GM19395 (cell line): ENCODE data around the gene CTNND1.
"Not testable (repeated sequence)": the region's sequence is repeated elsewhere in the genome, so short reads cannot be mapped to it uniquely, and the experiment has no call there.

ENCODE experiments used
- ATAC-seq: cut with Tn5 transposase; IDR thresholded peaks from one replicate; pipeline ENCODE4 v1.9.1; 2021; ENCODE audit warnings: mild to moderate bottlenecking, moderate library complexity; ENCODE audit not compliant: unreplicated experiment

CTNND1 gene

GRCh38 chr11:57787920-57788702 is 26.5 kb downstream of the CTNND1 start:
- ATAC-seq: no peak

- ATAC-seq: no peak
Measured at GRCh38 chr11:57788703-57789088, 27.1 kb downstream of the CTNND1 start.

DNA sequence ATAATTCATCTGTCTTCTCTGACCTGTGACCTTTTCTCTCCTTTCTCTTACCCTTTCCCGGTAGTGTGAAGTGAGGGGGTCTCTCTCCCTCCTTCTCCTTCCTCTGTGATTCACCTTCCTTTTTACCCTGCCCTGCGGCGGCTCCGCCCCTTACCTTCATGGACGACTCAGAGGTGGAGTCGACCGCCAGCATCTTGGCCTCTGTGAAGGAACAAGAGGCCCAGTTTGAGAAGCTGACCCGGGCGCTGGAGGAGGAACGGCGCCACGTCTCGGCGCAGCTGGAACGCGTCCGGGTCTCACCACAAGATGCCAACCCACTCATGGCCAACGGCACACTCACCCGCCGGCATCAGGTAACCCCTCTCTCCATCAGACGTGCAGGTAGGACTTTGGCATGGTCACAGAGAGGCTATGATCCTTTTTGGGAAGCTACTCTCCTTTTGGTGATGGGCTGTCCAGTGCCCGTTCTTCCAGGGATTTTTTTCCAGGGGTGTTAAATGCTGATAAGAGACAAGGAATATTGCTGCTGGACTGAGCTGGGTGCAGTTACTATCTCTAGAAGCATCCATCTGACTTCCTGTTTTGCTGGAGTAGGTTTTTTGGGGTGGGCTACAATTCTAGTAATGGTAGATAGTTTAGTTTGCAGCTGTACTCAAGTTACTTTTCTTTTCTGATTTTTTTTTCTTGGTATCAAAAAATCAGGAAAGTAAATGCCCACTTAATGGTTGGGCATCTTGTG is 29.9 kb downstream of the CTNND1 start:
- ATAC-seq: no peak

GRCh38 chr11:57792060-57792541 is 30.5 kb downstream of the CTNND1 start:
- ATAC-seq: peak; percentile 86

- peak; percentile 30 for ATAC-seq
Measured at GRCh38 chr11:57792870-57793269, 31.3 kb downstream of the CTNND1 start.

DNA sequence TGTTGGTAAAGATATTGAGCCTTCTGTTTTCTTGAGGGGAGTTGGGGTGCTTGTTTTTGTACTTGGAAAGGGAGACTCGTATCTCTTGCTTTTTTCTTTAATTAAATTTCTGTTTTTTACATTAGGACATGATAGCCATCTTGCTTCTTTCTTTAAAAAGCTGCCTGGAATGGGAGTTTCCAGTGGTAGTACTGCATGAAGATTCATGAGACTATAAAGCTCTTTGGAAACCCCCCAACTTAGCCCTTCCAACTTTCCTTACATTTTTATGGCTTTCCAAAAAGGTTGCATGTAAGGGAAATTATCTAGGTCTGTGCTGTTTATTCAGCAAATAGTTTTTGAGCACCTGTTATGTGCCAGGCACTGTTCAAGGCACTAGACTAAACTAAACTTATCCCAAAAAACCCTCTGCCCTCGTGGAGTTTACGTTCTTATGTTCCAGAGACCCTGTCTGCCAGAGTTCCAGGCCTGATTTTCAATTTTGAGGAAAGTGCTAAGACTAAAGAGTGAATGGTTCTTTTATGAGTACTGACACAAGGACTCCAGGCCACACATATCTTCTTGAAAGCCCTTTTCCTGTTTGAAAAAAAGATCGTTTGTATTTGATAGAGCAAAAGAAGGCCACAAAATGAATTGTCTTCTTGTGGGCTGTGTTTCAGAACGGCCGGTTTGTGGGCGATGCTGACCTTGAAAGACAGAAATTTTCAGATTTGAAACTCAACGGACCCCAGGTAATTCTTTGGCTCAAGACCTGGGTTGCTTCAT is 31.9 kb downstream of the CTNND1 start:
- no peak for ATAC-seq

DNA sequence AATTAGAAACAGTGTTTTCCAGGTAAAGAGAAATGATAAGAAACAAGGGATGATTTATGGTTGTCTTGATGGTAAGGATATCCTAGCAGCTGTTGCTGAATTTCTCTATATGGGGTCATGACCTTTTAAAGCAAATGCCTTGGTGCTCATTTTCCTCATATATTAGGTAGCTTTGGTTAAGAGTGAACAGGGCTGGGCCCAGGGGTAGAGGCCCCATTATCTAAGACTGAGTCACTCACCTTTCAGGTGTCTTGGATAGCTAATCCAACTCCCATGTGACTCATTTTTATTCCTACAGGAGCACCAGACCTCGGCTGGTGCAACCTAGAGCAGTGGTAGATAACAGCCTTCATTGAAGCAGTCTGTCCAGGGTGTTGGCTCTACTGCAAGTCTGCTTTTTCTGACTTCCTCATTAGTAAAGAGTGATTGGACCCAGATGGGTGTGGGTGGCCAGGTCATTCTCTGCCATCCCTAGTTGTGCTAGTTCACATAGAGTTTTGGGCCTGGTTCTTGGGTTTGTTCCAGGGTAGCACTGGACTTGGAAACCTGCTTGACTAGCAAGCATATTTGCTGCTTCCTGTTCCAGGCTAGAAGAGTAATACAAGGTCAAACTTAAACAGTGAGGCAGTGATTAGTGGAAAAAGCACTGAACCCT is 37.4 kb downstream of the CTNND1 start:
- no peak for ATAC-seq

DNA sequence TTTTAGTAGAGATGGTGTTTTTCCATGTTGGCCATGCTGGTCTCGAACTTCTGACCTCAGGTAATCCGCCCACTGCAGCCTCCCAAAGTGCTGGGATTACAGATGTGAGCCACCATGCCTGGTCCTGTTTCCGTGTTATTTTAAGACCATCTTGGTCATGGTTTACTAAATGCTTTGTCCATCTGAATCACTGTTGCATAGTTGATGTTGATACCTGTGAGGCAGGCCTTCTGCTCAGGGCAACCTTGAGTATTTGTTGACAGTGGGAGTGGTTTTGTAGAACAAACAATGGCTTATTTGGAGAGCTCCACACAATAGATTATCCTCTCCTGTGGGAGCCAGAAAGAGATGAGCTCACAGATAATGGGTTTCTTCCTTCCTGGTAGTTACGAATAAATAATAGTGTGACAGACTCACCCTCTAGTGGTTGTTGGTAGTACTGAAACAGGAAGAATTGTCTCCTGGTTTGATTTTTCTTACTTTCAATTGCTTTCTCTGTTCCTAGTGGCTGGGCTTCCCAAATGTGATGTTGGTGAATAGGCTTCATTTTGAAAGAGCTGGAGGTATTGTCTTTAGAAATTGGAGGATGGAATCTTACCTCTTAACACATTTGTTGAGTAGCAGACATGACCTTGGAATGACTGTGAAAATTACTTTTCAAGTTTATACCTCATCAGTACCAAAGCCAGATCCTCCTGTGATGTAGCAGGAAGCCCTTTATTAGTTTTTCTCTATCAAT is 39.0 kb downstream of the CTNND1 start:
- peak; percentile 90 for ATAC-seq

DNA sequence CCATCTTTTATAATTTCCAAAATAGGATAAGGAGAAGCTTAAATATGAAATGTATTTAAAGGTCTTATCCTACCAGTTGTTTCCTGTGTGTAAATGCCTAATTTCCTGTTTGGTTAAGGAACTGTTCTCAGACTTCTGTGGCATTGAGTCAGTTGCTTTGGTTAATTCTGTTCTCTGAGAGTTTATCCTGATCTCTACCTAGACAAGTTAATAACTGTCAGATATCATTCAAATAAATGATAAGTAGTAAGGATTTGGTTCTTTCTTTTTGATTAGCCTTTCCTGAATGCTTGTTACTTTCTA is 39.5 kb downstream of the CTNND1 start:
- ATAC-seq: no peak

- ATAC-seq: no peak
Measured at GRCh38 chr11:57802411-57802810, 40.8 kb downstream of the CTNND1 start.

DNA sequence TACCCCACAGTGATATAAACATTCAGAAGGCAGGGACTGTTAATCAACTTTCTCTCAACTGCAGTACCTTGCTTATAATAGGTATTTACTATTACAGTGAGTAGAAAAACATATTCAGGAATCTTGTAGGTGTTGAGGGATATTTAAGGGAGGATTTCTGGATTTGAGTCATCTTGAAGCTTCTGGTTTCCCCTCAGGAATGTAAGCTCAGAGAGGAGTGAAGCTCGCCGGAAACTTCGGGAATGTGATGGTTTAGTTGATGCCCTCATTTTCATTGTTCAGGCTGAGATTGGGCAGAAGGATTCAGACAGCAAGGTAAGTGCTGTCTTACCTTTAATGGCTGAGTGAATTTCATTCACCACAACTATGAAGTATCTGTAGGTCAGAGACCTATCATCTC is 42.9 kb downstream of the CTNND1 start:
- ATAC-seq: no peak

GRCh38 chr11:57805780-57806179 is 44.2 kb downstream of the CTNND1 start:
- ATAC-seq: no peak

- no peak for ATAC-seq
Measured at GRCh38 chr11:57812634-57813033, 51.0 kb downstream of the CTNND1 start.

DNA sequence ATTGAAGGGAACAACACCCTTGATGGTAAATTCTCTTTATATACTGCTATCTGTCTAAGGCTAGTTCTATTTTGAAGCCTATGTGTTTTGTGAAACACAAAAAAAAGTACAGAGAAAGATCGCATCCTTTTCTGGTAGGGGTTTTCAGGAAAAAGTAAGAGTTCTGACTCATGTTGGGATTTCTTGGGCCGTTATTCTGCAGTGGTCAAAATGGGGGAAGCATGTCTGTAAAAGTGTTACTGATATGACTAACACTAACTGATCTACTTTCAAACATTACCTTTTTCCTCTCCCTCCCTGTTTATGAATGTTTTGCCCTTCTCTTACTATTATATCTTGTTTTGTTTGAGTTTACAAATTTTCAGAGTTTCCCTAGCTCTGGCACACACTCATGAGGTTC is 53.9 kb downstream of the CTNND1 start:
- ATAC-seq: peak; percentile 83

DNA sequence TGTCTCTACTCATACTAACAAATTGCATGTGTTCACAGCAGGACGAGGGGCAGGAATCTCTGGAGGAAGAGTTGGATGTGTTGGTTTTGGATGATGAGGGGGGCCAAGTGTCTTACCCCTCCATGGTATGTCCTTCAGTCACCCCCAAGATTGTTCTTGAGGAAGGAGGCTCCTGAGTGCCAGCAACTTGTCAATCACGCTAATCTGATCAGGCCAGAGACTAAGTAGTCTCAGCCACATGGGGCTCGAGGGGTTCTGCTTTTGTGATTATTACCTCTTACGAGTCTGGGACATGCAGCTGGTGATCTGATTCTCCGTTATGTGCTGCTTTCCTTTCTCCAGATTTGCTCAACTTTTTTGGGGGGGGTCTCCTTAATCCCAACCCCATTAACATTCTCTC is 54.3 kb downstream of the CTNND1 start:
- peak; percentile 18 for ATAC-seq

GRCh38 chr11:57818812-57819211 is 57.2 kb downstream of the CTNND1 start:
- ATAC-seq: no peak

- ATAC-seq: no peak
Measured at GRCh38 chr11:57819252-57819979, 57.8 kb downstream of the CTNND1 start.

GRCh38 chr11:57823859-57824258 is 62.3 kb downstream of the CTNND1 start:
- no peak for ATAC-seq

GRCh38 chr11:57834852-57835251 is 73.2 kb downstream of the CTNND1 start:
- ATAC-seq: no peak

GRCh38 chr11:57838609-57839008 is 77.0 kb downstream of the CTNND1 start:
- ATAC-seq: not testable (repeated sequence)
